Measurements from ENCODE around the gene METTL9.
"Not testable (repeated sequence)": the region's sequence is repeated elsewhere in the genome, so short reads cannot be mapped to it uniquely, and the experiment has no call there.

Gene METTL9

DNA sequence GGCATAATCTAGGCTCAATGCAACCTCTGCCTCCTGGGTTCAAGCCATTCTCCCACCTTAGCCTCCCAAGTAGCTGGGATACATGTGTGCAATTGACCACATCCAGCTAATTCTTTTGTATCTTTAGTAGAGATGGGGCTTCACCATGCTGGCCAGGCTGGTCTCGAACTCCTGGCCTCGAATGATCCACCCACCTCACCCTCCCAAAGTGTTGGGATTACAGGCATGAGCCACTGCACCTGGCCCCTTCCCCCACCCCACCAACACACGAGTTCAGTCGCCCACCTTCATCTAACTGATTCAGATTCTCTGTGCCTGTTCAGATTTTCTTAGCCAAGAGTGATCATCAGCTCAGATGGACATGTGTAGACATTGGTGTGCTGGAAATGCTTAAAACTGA lies 25.0 kb upstream of the METTL9 start:
- no peak for DNase-seq (ENCODE audit: low read depth)

- not testable (repeated sequence) for DNase-seq (ENCODE audit: low read depth)
Observed at GRCh38 chr16:21576323-21576722, 23.1 kb upstream of the METTL9 start.

- DNase-seq (ENCODE audit: low read depth): not testable (repeated sequence)
Observed at GRCh38 chr16:21577487-21577886, 21.9 kb upstream of the METTL9 start.

DNA sequence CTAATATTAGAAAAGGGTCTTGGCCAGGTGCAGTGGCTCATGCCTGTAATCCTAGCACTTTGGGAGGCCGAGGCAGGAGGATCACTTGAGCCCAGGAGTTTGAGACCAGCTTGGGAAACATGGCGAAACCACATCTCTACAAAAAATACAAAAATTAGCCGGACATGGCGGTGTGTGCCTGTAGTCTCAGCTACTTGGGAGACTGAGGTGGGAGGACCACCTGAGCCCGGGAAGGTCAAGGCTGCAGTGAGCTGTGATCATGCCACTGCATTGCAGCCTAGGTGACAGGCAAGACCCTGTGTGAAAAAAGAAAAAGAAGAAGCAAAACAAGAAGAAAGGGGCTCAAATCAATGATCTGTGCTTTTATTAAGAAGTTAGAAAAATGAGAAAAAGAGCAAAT lies 21.1 kb upstream of the METTL9 start:
- not testable (repeated sequence) for DNase-seq (ENCODE audit: low read depth)

GRCh38 chr16:21580131-21580530 lies 19.2 kb upstream of the METTL9 start:
- not testable (repeated sequence) for DNase-seq (ENCODE audit: low read depth)

DNA sequence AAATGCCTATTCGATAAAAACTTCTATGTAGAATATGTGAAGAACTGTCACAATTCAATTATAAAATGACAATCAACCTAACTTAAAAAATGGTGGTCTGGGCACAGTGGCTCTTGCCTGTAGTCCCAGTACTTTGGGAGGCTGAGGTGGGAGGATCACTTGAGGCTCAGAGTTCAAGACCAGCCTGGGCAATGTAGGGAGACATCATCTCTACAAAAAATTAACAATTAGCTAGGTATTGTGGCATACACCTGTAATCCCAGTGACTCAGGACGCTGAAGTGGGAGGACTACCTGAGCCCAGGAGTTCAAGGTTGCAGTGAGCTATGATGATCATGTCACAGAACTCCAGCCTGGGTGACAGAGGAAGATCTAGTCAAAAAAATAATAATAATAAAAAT lies 18.6 kb upstream of the METTL9 start:
- DNase-seq (ENCODE audit: low read depth): no peak

GRCh38 chr16:21584817-21585216 lies 14.6 kb upstream of the METTL9 start:
- DNase-seq (ENCODE audit: low read depth): no peak

DNA sequence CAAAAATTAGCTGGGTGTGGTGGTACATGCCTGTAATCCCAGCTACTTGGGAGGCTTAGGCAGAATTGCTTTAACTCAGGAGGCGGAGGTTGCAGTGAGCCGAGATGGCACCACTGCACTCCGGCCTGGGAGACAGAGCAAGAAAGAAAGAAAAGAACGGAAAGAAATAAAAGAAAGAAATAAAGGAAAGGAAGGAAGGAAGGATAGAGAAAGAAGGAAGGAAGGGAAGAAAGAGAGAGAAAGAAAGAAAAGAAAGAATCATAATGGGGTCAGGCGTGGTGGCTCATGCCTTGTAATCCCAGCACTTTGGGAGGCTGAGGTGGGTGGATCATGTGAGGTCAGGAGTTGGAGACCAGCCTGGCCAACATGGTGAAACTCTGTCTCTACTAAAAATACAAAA lies 10.8 kb upstream of the METTL9 start:
- DNase-seq (ENCODE audit: low read depth): not testable (repeated sequence)

DNA sequence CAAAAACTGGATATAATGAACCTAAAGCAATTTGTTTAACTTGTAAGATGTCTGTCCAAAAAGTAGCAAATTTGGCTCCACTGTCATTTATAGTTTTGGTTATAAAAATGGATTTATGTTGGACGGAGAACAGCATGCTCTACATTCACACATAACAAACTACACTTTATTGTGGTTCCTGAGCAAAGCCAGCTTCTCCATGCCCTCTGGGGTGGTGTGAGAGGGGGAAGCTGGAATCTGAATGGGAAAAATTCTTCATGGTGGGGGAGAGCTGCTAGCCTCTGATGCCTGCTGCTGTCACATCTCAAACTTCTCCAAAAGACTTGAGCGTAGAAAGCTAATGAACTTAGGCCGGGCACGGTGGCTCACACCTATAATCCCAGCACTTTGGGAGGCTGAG lies 9.8 kb upstream of the METTL9 start:
- no peak for DNase-seq (ENCODE audit: low read depth)

DNA sequence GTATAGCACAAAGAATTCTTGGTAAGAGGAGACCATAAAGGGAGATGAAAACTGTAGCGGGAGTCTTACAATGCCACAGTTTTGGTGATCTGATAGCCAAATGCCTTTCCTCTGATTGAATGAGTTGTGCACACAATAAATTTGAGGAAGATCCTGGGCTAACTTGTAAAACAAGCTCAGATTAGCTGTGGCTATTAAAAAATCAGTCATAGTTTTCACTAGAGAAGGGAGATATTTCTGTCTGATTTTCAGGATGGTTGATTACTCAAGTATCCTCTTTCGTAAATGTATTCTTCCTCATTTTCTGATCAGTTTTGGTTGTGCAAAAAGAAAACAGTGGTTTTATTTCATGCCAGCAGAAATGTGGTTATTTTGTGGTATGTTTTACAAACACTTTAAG lies 9.1 kb upstream of the METTL9 start:
- DNase-seq (ENCODE audit: low read depth): no peak

GRCh38 chr16:21590796-21591195 lies 8.6 kb upstream of the METTL9 start:
- DNase-seq (ENCODE audit: low read depth): no peak

GRCh38 chr16:21592191-21592590 lies 7.2 kb upstream of the METTL9 start:
- no peak for DNase-seq (ENCODE audit: low read depth)

- no peak for DNase-seq (ENCODE audit: low read depth)
Observed at GRCh38 chr16:21593530-21594289, 5.7 kb upstream of the METTL9 start.

DNA sequence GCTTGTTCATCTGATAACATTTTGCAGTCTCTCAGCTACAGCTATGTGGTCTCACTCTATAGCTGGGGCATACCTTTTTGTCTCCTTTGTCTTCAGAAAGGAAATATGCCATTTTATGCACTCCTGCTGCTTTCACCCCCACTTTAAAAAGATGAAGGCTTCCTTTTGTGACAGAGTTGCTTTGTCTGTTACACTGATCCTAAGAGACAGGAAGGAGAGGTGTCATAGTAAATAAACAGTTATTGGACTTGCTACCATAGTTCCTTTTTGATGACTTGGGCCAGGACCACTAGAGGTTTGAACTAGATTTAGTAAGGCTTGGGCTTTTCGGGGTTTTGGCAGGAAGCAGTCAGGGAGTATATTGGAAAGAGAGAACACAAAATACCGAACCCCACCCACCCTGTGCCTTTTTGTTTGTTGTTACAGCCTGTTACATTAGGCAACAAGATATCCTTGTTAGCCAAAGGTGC lies 1.8 kb upstream of the METTL9 start:
- DNase-seq (ENCODE audit: low read depth): no peak

DNA sequence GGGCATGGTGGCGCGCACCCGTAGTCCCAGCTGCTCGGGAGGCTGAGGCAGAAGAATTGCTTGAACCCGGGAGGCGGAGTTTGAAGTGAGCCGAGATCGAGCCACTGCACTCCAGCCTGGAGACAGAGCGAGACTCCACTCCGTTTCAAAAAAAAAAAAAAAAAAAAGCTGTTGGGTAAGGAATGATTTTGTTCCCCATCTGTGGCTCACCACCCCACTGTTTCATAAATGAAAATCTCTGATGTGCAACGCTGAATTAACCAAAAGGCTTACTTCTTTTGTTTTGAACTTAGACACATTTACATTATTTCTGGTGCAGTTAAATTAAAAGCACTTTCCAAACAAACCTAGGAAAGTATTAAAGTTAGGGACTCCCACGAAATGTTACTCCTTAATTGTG lies 1.2 kb upstream of the METTL9 start:
- DNase-seq (ENCODE audit: low read depth): no peak

DNA sequence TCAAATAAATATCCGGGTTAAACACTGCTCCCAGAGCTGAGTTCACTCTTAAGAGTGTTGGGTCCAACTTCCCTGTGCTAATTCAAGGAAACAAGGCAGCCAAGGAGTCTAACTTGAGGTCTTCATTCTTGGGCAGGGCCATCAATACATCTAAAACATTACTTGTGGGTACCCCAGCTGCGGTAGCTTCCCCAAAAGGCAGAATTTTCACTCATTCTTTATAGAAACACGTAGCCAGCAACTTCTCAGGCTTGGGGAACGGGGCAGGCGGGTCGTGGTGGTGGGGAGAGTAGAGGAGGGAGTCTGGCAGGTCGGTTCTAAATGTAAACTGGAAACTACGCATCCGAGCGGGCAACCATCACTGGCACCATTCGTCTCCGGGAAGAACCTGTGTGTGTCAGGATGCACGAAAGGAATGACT lies 666 bp upstream of the METTL9 start:
- no peak for DNase-seq (ENCODE audit: low read depth)

GRCh38 chr16:21600031-21600773 lies 825 bp downstream of the METTL9 start:
- no peak for DNase-seq (ENCODE audit: low read depth)

DNA sequence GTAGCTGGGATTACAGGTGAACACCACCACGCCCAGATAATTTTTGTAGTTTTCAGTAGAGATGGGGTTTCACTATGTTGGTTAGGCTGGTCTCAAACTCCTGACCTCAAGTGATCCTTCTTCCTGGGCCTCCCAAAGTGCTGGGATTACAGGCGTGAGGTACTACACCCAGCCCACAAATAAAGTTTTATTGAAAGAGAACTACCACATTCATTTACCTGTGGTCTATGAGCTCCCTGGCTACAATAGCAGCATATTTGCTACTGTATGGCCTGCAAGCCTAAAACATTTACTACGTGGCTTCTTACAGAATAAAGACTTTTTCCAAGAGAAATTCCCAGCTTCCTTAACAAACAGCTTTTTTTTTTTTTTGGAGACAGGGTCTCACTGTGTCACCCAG lies 3.4 kb downstream of the METTL9 start:
- DNase-seq (ENCODE audit: low read depth): no peak

DNA sequence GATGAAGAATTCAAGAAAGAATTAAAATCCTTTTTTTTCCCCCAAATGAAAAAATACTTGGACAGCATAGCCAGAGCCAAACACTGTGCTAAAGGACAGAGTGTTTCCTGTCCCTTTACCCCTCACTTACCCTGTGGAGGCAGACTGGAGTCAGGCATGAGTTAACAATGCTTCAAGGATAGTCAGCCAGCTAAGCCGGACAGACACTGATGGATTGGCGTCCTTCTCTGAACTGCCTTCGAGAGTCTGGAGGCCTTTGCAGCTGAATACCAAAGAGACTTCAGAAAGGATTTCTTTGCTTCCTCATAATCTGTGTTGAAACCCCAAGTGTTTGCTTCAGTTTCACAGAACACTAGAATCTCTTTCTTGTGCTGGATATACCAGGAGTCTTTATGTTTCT lies 4.6 kb downstream of the METTL9 start:
- no peak for DNase-seq (ENCODE audit: low read depth)

GRCh38 chr16:21605848-21606247 lies 6.5 kb downstream of the METTL9 start:
- not testable (repeated sequence) for DNase-seq (ENCODE audit: low read depth)

- DNase-seq (ENCODE audit: low read depth): no peak
Observed at GRCh38 chr16:21608639-21609328, 9.4 kb downstream of the METTL9 start.

DNA sequence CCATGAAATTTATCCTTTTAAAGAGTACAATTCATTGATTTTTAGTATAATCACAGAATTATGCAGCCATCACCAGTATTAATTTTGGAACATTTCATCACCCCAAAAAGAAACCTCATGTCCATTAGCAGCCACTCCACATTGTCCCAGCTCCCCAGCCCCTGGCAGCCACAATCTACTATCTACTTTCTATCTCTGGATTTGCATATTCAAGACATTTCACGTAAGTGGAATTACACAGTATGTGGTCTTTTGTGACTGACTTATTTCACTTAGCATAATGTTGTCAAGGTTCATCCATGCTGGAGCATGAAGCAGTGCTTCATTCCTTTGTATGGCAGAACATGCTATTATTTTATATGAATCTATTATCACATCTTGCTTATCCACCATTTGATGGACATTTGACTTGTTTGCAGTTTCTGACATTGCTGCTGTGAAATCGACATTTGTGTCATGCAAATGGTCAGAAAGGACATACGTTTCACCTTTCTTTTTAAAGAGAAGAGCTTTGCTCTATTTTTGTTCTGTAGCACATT lies 10.7 kb downstream of the METTL9 start:
- DNase-seq (ENCODE audit: low read depth): no peak

GRCh38 chr16:21610766-21611165 lies 11.4 kb downstream of the METTL9 start:
- DNase-seq (ENCODE audit: low read depth): no peak

All from stromal cell of bone marrow (primary cell).